Epithelial cell of prostate (primary cell): Measurements from ENCODE around the gene SCUBE2.
"Not testable (repeated sequence)": the region's sequence is repeated elsewhere in the genome, so short reads cannot be mapped to it uniquely, and the experiment has no call there.

Source experiments
- DNase-seq: peaks from one replicate; pipeline ENCODE4 v3.0.0-alpha.2; 2011; ENCODE audit warnings: low read depth, low spot score
- H3K27ac ChIP-seq: fragments of 450-650 bp; 2 replicates; pipeline ENCODE4 v1.5.1; 2017; ENCODE audit warnings: mild to moderate bottlenecking

SCUBE2 gene

GRCh38 chr11:8983552-8983951 is 107.8 kb downstream of the SCUBE2 start:
- no peak overlapping the region for H3K27ac ChIP-seq
- no peak for DNase-seq

- DNase-seq: no peak
- no peak overlapping the region for H3K27ac ChIP-seq
Observed at GRCh38 chr11:8980485-8980884, 110.9 kb downstream of the SCUBE2 start.

GRCh38 chr11:8979365-8979764 is 112.0 kb downstream of the SCUBE2 start:
- not testable (repeated sequence) for H3K27ac ChIP-seq, DNase-seq

- H3K27ac ChIP-seq: no peak overlapping the region
- no peak for DNase-seq
Observed at GRCh38 chr11:8973121-8973520, 118.3 kb downstream of the SCUBE2 start.

- no peak overlapping the region for H3K27ac ChIP-seq
- DNase-seq: no peak
Observed at GRCh38 chr11:8971924-8972316, 119.5 kb downstream of the SCUBE2 start.

- no peak overlapping the region for H3K27ac ChIP-seq
- DNase-seq: no peak
Observed at GRCh38 chr11:8971196-8971923, 120.0 kb downstream of the SCUBE2 start.
